Caco-2 (cell line): ENCODE measurements around the gene KIRREL2. TPM values are rescaled to one million over a fixed set of nuclear protein-coding genes. Genes with fewer than 3 reads are reported as not detected.

Experiments
- BruUV-seq: library from RNA; stranded (reverse); fragments of 400-500 nt; replicated peaks from 2 replicates; lab custom pipeline; 2021; lab: Mats Ljungman, UMichigan
- CTCF ChIA-PET: fragments of 300-600 bp; sonication (Branson Sonifier 250); formaldehyde crosslinking; loops from one replicate; lab custom pipeline; 2022; ENCODE audit warnings: antibody characterized with exemption; lab: Charles Lee
- POLR2A ChIA-PET: fragments of 300-600 bp; sonication (Branson Sonifier 250); formaldehyde crosslinking; loops from one replicate; lab custom pipeline; 2022; ENCODE audit warnings: antibody characterized with exemption; lab: Charles Lee
- DNase-seq, 2 experiments: peaks; one replicate each; pipeline versions ENCODE4 v3.0.0 to v3.0.0-alpha.2; 2020 to 2022
- H3K27me3 ChIP-seq: replicated peaks from 2 replicates; pipeline ENCODE4 v1.6.0; 2011; ENCODE audit warnings: low read length; ENCODE audit not compliant: control insufficient read depth, insufficient read depth
- H3K36me3 ChIP-seq: 2 replicates; pipeline ENCODE4 v1.5.1; 2011; ENCODE audit warnings: low read length; ENCODE audit not compliant: control insufficient read depth, insufficient read depth
- H3K4me1 ChIP-seq: fragments of 250-450 bp; sonication (Bioruptor Pico); 2 replicates; pipeline ENCODE4 v1.5.1; 2020; ENCODE audit warnings: mild to moderate bottlenecking
- H3K4me3 ChIP-seq: 2 replicates; pipeline ENCODE4 v1.5.1; 2011; ENCODE audit warnings: low read depth, mild to moderate bottlenecking, control low read depth, low read length
- H3K9me3 ChIP-seq: fragments of 250-450 bp; sonication (Bioruptor Pico); 2 replicates; pipeline ENCODE4 v1.5.1; 2020; ENCODE audit warnings: mild to moderate bottlenecking, moderate library complexity
- H3K27ac Mint-ChIP-seq: one replicate; pipeline ENCODE4 v1.8.0; 2022; ENCODE audit warnings: mixed read lengths; ENCODE audit not compliant: unreplicated experiment
- H3K27me3 Mint-ChIP-seq: one replicate; pipeline ENCODE4 v1.8.0; 2022; ENCODE audit warnings: mixed read lengths; ENCODE audit not compliant: insufficient read depth, unreplicated experiment
- H3K36me3 Mint-ChIP-seq: one replicate; pipeline ENCODE4 v1.8.0; 2022; ENCODE audit warnings: mild to moderate bottlenecking, mixed read lengths; ENCODE audit not compliant: insufficient read depth, unreplicated experiment
- H3K4me1 Mint-ChIP-seq: one replicate; pipeline ENCODE4 v1.8.0; 2022; ENCODE audit warnings: low read depth, mixed read lengths; ENCODE audit not compliant: unreplicated experiment
- H3K4me3 Mint-ChIP-seq: one replicate; pipeline ENCODE4 v1.8.0; 2022; ENCODE audit warnings: mild to moderate bottlenecking, moderate library complexity, mixed read lengths; ENCODE audit not compliant: unreplicated experiment
- H3K9me3 Mint-ChIP-seq: one replicate; pipeline ENCODE4 v1.8.0; 2022; ENCODE audit warnings: mixed read lengths; ENCODE audit not compliant: unreplicated experiment
- CTCF ChIP-seq, 2 experiments: fragments of 200-600 bp in 1 of 2; IDR thresholded peaks; 1 replicate in 1 of 2; 2 replicates in 1 of 2; pipeline versions ENCODE4 v1.5.1 to v1.8.0; 2011 to 2022; ENCODE audit warnings: antibody characterized with exemption in 1 of 2, control low read depth in 1 of 2, inconsistent platforms in 1 of 2, low read depth in 1 of 2, low read length in 1 of 2, mild to moderate bottlenecking in 1 of 2, moderate library complexity in 1 of 2; ENCODE audit not compliant: insufficient read depth in 1 of 2, severe bottlenecking in 1 of 2, unreplicated experiment in 1 of 2
- intact Hi-C: fragments of 100-400 bp; cut with micrococcal nuclease; formaldehyde crosslinking; loops from one replicate; pipeline ENCODE4 v1.10.0; 2022; ENCODE audit not compliant: unreplicated experiment
- total RNA-seq: library from RNA; stranded (reverse); gene quantifications from 2 replicates; pipeline ENCODE4 v1.2.3, GENCODE V29; 2022

The KIRREL2 gene
- total RNA-seq, 1 experiment from 2014 or later = 0.14 TPM

GRCh38 chr19:35844482-35845214 is 12.1 kb upstream of the KIRREL2 start:
- ChIA-PET POLR2A (no interaction called here), CTCF (no interaction called here)
- Mint-ChIP-seq H3K27ac (no peak overlapping the region), H3K9me3 (peaks cover 12% of the 10 kb centered on the region), H3K4me3 (peak overlapping the region; percentile 77), H3K4me1 (peaks cover 22% of the 10 kb centered on the region), H3K27me3 (peaks cover 23% of the 10 kb centered on the region), H3K36me3 (no peaks in the 10 kb centered on the region)
- peaks cover 12% of the 10 kb centered on the region for H3K4me1 ChIP-seq
- no peak for DNase-seq
- no peaks in the 10 kb centered on the region for H3K36me3 ChIP-seq
- H3K27me3 ChIP-seq = no peaks in the 10 kb centered on the region; the same call in 1 of the 2 replicates
- no peak for TF ChIP-seq CTCF (IDR thresholded peaks at IDR 0.05; ENCODE audit: insufficient read depth in 1 of 2, low read depth in 1 of 2, low read length in 1 of 2, severe bottlenecking in 1 of 2, unreplicated experiment in 1 of 2)
- peak overlapping the region; percentile 59 for H3K4me3 ChIP-seq
- H3K9me3 ChIP-seq = peaks cover 4% of the 10 kb centered on the region; the same call in 1 of the 2 replicates
- no TSS peak for BruUV-seq
- intact Hi-C loops = no loop called here

GRCh38 chr19:35845215-35846037 is 11.3 kb upstream of the KIRREL2 start:
- no peaks in the 10 kb centered on the region for H3K36me3 ChIP-seq
- H3K4me1 ChIP-seq = peaks cover 12% of the 10 kb centered on the region
- peaks cover 12% of the 10 kb centered on the region for H3K9me3 Mint-ChIP-seq
- peaks cover 23% of the 10 kb centered on the region for H3K27me3 Mint-ChIP-seq
- no peaks in the 10 kb centered on the region; the same call in 1 of the 2 replicates for H3K27me3 ChIP-seq
- peaks cover 4% of the 10 kb centered on the region; the same call in 1 of the 2 replicates for H3K9me3 ChIP-seq
- intact Hi-C loops = no loop called here
- peak; percentile 82 to 83 for DNase-seq
- BruUV-seq = no TSS peak
- peak overlapping the region; percentile 77 for H3K4me3 Mint-ChIP-seq
- no peaks in the 10 kb centered on the region for H3K36me3 Mint-ChIP-seq
- ChIA-PET CTCF (no interaction called here), POLR2A (no interaction called here)
- peaks cover 22% of the 10 kb centered on the region for H3K4me1 Mint-ChIP-seq
- peak overlapping the region; percentile 59 for H3K4me3 ChIP-seq
- TF ChIP-seq CTCF (IDR thresholded peaks at IDR 0.05; ENCODE audit: insufficient read depth in 1 of 2, low read depth in 1 of 2, low read length in 1 of 2, severe bottlenecking in 1 of 2, unreplicated experiment in 1 of 2) = no peak
- no peak overlapping the region for H3K27ac Mint-ChIP-seq

GRCh38 chr19:35846038-35846668 is 10.6 kb upstream of the KIRREL2 start:
- Histone ChIP-seq H3K4me1 (peaks cover 12% of the 10 kb centered on the region), H3K4me3 (peak overlapping the region; percentile 59), H3K36me3 (no peaks in the 10 kb centered on the region), H3K27me3 (no peaks in the 10 kb centered on the region; the same call in 1 of the 2 replicates), H3K9me3 (peaks cover 3% of the 10 kb centered on the region; the same call in 1 of the 2 replicates)
- Mint-ChIP-seq H3K9me3 (peaks cover 12% of the 10 kb centered on the region), H3K4me3 (peak overlapping the region; percentile 77), H3K27me3 (peaks cover 25% of the 10 kb centered on the region), H3K27ac (no peak overlapping the region), H3K36me3 (no peaks in the 10 kb centered on the region), H3K4me1 (peaks cover 22% of the 10 kb centered on the region)
- ChIA-PET POLR2A (no interaction called here), CTCF (interaction anchor here (0.6 kb wide), 1 partner anchor 493 kb away, joined by 3 read pairs; no protein-coding TSS in a partner anchor)
- TF ChIP-seq CTCF (IDR thresholded peaks at IDR 0.05; ENCODE audit: insufficient read depth in 1 of 2, low read depth in 1 of 2, low read length in 1 of 2, severe bottlenecking in 1 of 2, unreplicated experiment in 1 of 2) = peak in 1 of 2 experiments; percentile 9
- peak in 1 of 2 experiments; percentile 52 for DNase-seq
- intact Hi-C loops = no loop called here
- no TSS peak for BruUV-seq
